Neural crest cell (in vitro differentiated cells): Measurements from ENCODE around the gene CASZ1. TPM values are rescaled to one million over a fixed set of nuclear protein-coding genes. Genes with fewer than 3 reads are reported as not detected.
A peak's percentile ranks its signal among the peaks of the same experiment; 100 is the strongest.

ENCODE experiments used
- DNase-seq: peaks from one replicate; pipeline ENCODE4 v3.0.0; 2021; ENCODE audit warnings: low read depth, mixed read lengths, low spot score
- H3K27ac Mint-ChIP-seq: one replicate; pipeline ENCODE4 v1.8.0; 2021; ENCODE audit warnings: mild to moderate bottlenecking, mixed read lengths; ENCODE audit not compliant: unreplicated experiment
- H3K27me3 Mint-ChIP-seq: 2 replicates; pipeline ENCODE4 v1.8.0; 2021; ENCODE audit warnings: low read depth, mild to moderate bottlenecking, mixed read lengths
- H3K36me3 Mint-ChIP-seq: 2 replicates; pipeline ENCODE4 v1.8.0; 2021; ENCODE audit warnings: low read depth, mild to moderate bottlenecking, mixed read lengths
- H3K4me1 Mint-ChIP-seq: 2 replicates; pipeline ENCODE4 v1.8.0; 2021; ENCODE audit warnings: mixed read lengths
- H3K4me3 Mint-ChIP-seq: one replicate; pipeline ENCODE4 v1.8.0; 2021; ENCODE audit warnings: mild to moderate bottlenecking, mixed read lengths
- H3K9me3 Mint-ChIP-seq: 2 replicates; pipeline ENCODE4 v1.8.0; 2021; ENCODE audit warnings: mixed read lengths
- CTCF ChIP-seq: fragments of 200-600 bp; sonication (generic); conservative IDR thresholded peaks from 2 replicates; pipeline ENCODE4 v1.5.0; 2021; ENCODE audit warnings: antibody characterized with exemption, mild to moderate bottlenecking
- total RNA-seq: library from RNA; stranded (reverse); gene quantifications from 2 replicates; pipeline ENCODE4 v1.2.1, GENCODE V29; 2021

CASZ1 gene
- total RNA-seq, 1 donor from 2014 or later = 2.6 TPM

DNA sequence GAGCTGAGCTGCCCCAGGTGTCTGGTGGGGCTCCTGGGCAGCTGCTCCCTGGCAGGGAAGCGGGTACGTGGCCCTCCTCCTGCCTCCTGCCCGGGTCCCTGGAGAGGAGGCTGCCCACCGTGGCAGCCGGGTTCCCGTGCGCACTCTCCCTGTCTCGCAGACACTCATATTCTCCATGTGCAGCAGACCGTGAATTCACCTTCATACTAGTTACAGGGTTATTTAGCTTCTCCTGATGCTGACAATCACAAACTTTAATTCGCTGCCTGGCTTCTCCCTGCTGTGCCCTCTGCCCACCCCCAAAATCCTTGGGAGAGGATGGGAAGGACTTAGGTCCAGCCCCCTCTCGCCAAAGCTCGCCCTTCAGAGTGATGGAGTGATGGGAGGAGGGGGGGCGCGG is 95.3 kb downstream of the CASZ1 start:
- no peaks in the 10 kb centered on the region for H3K36me3 Mint-ChIP-seq
- TF ChIP-seq CTCF = no peak
- DNase-seq = no peak

GRCh38 chr1:10699470-10699835 is 97.0 kb downstream of the CASZ1 start:
- no peak overlapping the region for H3K27ac Mint-ChIP-seq
- TF ChIP-seq CTCF = no peak
- DNase-seq = no peak
- no peaks in the 10 kb centered on the region for H3K36me3 Mint-ChIP-seq
- no peaks in the 10 kb centered on the region for H3K9me3 Mint-ChIP-seq
- H3K27me3 Mint-ChIP-seq = peaks cover 93% of the 10 kb centered on the region
- peaks cover 20% of the 10 kb centered on the region for H3K4me1 Mint-ChIP-seq
- no peak overlapping the region for H3K4me3 Mint-ChIP-seq

More for the DNA sequence above, 95.3 kb downstream of the CASZ1 start:
- peaks cover 96% of the 10 kb centered on the region for H3K27me3 Mint-ChIP-seq
- H3K4me3 Mint-ChIP-seq = no peak overlapping the region
- no peaks in the 10 kb centered on the region for H3K9me3 Mint-ChIP-seq
- peaks cover 19% of the 10 kb centered on the region for H3K4me1 Mint-ChIP-seq
- no peak overlapping the region for H3K27ac Mint-ChIP-seq

- H3K4me1 Mint-ChIP-seq = peaks cover 16% of the 10 kb centered on the region
- TF ChIP-seq CTCF = no peak
- peaks cover 89% of the 10 kb centered on the region for H3K27me3 Mint-ChIP-seq
- no peak for DNase-seq
- H3K36me3 Mint-ChIP-seq = no peaks in the 10 kb centered on the region
- H3K9me3 Mint-ChIP-seq = no peaks in the 10 kb centered on the region
- H3K4me3 Mint-ChIP-seq = no peak overlapping the region
- H3K27ac Mint-ChIP-seq = no peak overlapping the region
These were observed 97.5 kb downstream of the CASZ1 start for GRCh38 chr1:10698726-10699469.

DNA sequence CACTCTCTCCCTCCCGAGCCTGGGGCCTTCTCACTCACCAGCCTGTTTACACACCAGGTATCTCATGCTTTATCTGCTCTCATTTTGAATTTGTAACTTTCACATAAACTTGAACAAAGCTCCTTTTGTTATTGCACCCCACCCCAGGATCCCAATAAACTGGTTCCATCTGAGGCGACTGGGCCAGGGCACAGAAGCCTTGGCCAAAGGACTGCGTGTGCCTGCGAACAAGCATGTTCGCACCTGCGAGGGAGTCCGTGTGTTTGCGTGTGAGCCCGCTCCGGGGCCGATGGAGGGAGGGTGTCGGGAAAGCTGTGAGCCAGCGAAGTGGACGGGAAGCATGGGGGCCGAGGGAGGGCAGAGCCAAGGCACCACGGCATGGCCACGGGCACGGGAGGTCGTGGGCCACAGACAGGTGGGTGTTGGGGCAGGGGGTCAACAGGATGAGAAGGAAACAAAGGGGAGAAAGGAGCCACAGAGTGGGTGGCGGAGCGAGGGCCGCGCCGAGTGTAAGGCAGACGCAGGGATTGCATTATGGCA is 98.8 kb downstream of the CASZ1 start:
- TF ChIP-seq CTCF = no peak
- peaks cover 88% of the 10 kb centered on the region for H3K27me3 Mint-ChIP-seq
- peak overlapping the region; percentile 52 for H3K4me3 Mint-ChIP-seq
- H3K27ac Mint-ChIP-seq = no peak overlapping the region
- peaks cover 18% of the 10 kb centered on the region for H3K4me1 Mint-ChIP-seq
- no peak for DNase-seq
- H3K9me3 Mint-ChIP-seq = no peaks in the 10 kb centered on the region
- no peaks in the 10 kb centered on the region for H3K36me3 Mint-ChIP-seq

GRCh38 chr1:10696977-10697376 is 99.5 kb downstream of the CASZ1 start:
- H3K36me3 Mint-ChIP-seq = no peaks in the 10 kb centered on the region
- H3K9me3 Mint-ChIP-seq = no peaks in the 10 kb centered on the region
- H3K27me3 Mint-ChIP-seq = peaks cover 86% of the 10 kb centered on the region
- peaks cover 20% of the 10 kb centered on the region for H3K4me1 Mint-ChIP-seq
- DNase-seq = no peak
- no peak overlapping the region for H3K27ac Mint-ChIP-seq
- H3K4me3 Mint-ChIP-seq = no peak overlapping the region
- TF ChIP-seq CTCF = no peak
